Epithelial cell of esophagus (primary cell): ENCODE data around the gene ESCO1.
"Not testable (repeated sequence)": the region's sequence is repeated elsewhere in the genome, so short reads cannot be mapped to it uniquely, and the experiment has no call there.

ENCODE experiments used
- DNase-seq: peaks from one replicate; pipeline ENCODE4 v3.0.0; 2010; ENCODE audit warnings: low read depth
- H3K4me3 ChIP-seq: 2 replicates; pipeline ENCODE4 v1.5.1; 2011; ENCODE audit warnings: mild to moderate bottlenecking, low read length, control low read depth
- TF ChIP-seq, protein P1 (sequence below): IDR thresholded peaks from 2 replicates; pipeline ENCODE4 v1.5.1; 2011; ENCODE audit warnings: low read depth, mild to moderate bottlenecking, low read length, control low read depth, inconsistent platforms; ENCODE audit not compliant: insufficient read depth; ENCODE audit errors: missing control alignments

Gene ESCO1

DNA sequence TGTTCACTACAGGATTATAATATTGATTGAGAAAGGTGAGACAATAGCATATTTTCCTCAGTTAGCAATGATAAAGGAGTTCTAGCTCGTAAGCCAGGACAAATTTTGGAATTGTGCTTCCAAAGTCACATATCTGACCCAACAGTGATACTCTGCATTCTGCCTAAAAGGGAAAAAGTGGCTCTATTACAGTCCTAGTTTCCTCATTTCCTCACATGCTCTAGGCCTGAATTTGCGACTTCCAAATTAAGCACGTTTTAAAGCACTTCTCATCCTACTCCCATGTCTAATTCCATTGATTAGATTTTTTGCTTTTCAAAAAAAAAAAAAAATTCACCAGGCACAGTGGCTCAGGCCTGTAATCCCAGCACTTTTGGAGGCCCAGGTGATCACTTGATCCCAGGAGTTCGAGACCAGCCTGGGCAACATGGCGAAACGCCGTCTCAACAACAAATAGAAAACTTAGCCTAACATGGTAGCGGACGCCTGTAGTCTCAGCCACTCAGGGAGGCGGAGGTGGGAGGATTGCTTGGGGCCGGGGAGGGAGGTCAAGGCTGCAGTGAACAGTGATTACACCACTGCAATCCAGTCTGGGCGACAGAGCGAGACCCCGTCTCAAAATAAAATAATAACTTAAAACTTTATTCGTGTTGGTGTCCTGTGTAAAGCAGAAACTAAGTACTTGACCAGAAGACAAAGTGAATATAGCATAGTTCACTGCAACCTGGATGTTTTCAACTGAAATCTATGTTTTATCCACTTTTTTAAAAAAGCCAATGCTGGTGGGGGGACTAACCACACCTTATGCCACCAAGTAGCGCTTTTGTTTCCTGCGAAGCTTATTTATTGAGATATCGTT is 1.5 kb downstream of the ESCO1 start:
- TF ChIP-seq, protein P1, sequence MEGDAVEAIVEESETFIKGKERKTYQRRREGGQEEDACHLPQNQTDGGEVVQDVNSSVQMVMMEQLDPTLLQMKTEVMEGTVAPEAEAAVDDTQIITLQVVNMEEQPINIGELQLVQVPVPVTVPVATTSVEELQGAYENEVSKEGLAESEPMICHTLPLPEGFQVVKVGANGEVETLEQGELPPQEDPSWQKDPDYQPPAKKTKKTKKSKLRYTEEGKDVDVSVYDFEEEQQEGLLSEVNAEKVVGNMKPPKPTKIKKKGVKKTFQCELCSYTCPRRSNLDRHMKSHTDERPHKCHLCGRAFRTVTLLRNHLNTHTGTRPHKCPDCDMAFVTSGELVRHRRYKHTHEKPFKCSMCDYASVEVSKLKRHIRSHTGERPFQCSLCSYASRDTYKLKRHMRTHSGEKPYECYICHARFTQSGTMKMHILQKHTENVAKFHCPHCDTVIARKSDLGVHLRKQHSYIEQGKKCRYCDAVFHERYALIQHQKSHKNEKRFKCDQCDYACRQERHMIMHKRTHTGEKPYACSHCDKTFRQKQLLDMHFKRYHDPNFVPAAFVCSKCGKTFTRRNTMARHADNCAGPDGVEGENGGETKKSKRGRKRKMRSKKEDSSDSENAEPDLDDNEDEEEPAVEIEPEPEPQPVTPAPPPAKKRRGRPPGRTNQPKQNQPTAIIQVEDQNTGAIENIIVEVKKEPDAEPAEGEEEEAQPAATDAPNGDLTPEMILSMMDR = no peak
- peak; percentile 36 for DNase-seq
- H3K4me3 ChIP-seq = peak overlapping the region; percentile 94

DNA sequence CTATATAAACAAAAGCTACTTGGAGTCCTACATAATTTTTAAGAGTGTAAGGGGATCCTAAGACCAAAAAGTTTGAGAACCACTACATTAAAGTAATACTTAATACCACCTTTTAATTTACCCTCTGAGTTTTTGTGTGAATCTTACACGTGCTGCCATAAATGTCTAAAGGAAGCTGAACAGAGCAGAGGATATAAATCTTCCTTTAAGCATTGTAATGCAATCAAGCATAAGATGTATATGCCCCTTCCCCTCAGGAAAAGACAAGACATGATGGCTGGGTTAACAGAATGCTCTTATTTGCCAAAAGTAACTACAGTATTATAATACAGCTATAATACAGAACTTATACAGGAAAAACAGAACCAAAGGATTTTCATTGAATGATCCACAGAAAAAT is 2.9 kb downstream of the ESCO1 start:
- H3K4me3 ChIP-seq = no peak overlapping the region
- DNase-seq = no peak

DNA sequence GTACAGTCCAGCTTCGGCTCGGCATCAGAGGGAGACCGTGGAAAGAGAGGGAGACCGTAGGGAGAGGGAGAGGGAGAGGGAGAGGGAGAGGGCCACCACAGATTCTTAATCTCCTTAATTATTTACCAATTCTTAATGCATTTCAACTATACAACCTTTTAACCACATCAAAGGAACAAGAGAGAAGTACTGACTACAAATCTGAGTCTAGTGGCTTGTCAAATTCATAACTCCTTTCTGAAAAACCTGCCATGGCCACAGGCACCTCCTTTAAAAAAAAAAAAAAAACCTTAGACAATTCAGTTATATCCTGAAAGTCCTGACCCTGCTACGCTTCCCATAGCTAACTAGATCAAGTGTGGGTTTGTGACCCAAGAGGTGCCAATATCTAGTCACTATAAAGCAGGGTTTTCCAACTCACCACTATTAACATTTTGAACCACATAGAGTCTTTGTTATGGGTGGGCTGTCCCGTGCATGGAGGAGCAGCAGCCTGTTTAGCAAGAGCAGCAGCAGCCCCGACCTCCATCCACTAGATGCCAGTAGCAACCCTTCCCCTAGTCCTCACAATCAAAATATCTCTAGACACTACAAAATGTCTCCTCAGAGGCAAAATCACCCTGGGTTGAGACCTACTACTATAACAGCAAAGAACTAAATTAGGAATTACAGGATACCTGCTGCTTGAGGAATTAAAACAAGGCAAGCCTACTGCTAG is 6.8 kb downstream of the ESCO1 start:
- TF ChIP-seq, protein P1 = peak; percentile 9
- no peak overlapping the region for H3K4me3 ChIP-seq
- DNase-seq = no peak

More for the DNA sequence above, 2.9 kb downstream of the ESCO1 start:
- TF ChIP-seq, protein P1 = no peak

DNA sequence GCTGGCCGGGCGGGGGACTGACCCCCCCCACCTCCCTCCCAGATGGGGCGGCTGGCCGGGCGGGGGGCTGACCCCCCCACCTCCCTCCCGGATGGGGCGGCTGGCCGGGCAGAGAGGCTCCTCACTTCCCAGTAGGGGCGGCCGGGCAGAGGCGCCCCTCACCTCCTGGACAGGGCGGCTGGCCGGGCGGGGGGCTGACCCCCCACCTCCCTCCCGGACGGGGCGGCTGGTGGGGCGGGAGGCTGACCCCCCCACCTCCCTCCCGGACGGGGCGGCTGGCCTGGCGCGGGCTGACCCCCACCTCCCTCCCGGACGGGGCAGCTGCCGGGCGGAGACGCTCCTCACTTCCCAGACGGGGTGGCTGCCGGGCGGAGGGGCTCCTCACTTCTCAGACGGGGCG is 8.1 kb downstream of the ESCO1 start:
- DNase-seq, H3K4me3 ChIP-seq: not testable (repeated sequence)

DNA sequence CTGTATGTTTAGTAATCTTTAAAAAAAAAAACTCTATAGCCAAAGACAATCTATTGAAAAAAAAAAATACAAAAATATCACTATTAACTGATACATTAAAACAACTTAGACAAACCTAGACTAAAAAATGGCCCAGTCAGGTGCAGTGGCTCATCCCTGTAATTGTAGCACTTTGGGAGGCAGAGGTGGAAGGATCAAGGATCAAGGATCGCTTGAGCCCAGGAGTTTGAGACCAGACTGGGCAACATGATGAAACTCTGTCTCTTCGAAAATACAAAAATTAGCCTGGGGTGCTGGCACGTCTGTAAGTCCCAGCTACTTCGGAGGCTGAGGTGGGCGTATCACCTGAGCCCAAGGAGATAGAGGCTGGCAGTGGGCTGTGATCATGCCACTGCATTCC is 16.1 kb downstream of the ESCO1 start:
- DNase-seq = no peak
- TF ChIP-seq, protein P1 = no peak
- no peak overlapping the region for H3K4me3 ChIP-seq

DNA sequence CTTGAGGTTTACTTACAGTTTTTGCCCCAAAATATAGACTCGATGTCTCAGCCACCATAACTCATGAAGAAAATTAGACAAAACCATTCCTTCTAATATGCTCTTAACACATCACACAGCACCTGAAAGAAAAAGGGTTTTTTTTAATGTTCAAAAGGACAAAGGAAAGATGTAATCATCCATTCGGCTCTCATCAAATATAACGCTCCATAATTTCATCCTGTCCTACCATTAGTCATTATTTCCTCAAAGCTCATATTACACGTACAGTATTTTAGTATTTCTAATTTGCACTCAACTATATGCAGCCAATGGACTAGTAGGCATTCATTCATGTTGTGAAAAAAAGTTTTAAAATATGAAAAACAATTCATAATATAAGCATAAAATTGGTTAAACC is 24.8 kb downstream of the ESCO1 start:
- no peak for DNase-seq
- TF ChIP-seq, protein P1 = no peak
- no peak overlapping the region for H3K4me3 ChIP-seq

DNA sequence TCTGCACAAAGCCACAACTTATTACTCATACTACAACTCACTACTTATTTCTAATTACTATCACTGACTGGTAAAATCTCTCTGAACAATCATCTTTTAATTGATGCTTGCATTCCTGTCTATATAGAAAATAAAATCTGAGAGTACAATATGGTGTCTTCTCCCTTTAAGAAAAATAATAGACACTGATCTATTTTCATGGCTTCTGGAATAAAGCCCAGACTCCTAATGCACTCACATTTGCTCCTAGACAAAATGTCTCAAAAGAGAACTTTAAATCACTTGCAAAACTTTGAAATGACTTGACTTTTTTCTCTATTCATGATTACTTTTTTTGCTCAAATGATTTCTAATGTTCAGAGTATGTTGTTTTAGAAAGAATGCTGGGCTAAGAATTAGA is 28.7 kb downstream of the ESCO1 start:
- TF ChIP-seq, protein P1 = no peak
- no peak overlapping the region for H3K4me3 ChIP-seq

More for the DNA sequence above, 28.7 kb downstream of the ESCO1 start:
- DNase-seq = no peak
